ENCODE results near the gene CDKN2AIP.
"Not testable (repeated sequence)": the region's sequence is repeated elsewhere in the genome, so short reads cannot be mapped to it uniquely, and the experiment has no call there.

DNA sequence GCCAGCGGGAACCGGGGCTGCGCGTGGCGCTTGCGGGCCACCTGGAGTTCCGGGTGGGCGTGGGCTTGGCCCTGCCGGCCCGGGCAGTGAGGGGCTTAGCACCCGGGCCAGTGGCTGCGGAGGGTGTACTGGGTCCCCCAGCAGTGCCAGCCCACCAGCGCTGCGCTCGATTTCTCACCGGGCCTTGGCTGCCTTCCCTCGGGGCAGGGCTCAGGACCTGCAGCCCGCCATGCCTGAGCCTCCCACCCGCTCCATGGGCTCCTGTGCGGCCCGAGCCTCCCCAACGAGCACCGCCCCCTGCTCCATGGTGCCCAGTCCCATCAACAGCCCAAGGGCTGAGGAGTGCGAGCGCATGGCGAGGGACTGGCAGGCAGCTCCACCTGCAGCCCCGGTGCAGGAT lies 11.3 kb upstream of the CDKN2AIP start:
- not testable (repeated sequence) for TF ChIP-seq CTCF (conservative IDR thresholded peaks at IDR 0.05; ENCODE audit: low read depth, low read length); NFE2L2 (IDR thresholded peaks at IDR 0.05; ENCODE audit: low read depth, low read length); MAZ (IDR thresholded peaks at IDR 0.05; ENCODE audit: borderline replicate concordance, low read depth, low read length); SMC3 (IDR thresholded peaks at IDR 0.05; ENCODE audit: low read depth, low read length); POLR2A (IDR thresholded peaks at IDR 0.05; ENCODE audit: low read depth, low read length); MXI1 (IDR thresholded peaks at IDR 0.05; ENCODE audit: borderline replicate concordance, low read depth, low read length); RAD21 (IDR thresholded peaks at IDR 0.05; ENCODE audit: low read length); MAFK (IDR thresholded peaks at IDR 0.05; ENCODE audit: low read depth, low read length); RFX5 (IDR thresholded peaks at IDR 0.05; ENCODE audit: low read depth, low read length)
- TF ChIP-seq, protein P1, sequence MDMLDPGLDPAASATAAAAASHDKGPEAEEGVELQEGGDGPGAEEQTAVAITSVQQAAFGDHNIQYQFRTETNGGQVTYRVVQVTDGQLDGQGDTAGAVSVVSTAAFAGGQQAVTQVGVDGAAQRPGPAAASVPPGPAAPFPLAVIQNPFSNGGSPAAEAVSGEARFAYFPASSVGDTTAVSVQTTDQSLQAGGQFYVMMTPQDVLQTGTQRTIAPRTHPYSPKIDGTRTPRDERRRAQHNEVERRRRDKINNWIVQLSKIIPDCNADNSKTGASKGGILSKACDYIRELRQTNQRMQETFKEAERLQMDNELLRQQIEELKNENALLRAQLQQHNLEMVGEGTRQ (IDR thresholded peaks at IDR 0.05; ENCODE audit: low read depth, low read length) = not testable (repeated sequence)

All from IMR-90 (cell line).